Brain microvascular endothelial cell (primary cell): ENCODE results near the gene MPV17L2.

ENCODE experiments used
- DNase-seq: peaks from one replicate; pipeline ENCODE4 v3.0.0-alpha.2; 2020
- H3K27ac ChIP-seq: fragments of 250-450 bp; sonication (Bioruptor Pico); 2 replicates; pipeline ENCODE4 v1.5.1; 2020; ENCODE audit warnings: mild to moderate bottlenecking, moderate library complexity
- H3K27me3 ChIP-seq: fragments of 250-450 bp; sonication (Bioruptor Pico); replicated peaks from 2 replicates; pipeline ENCODE4 v1.5.1; 2020; ENCODE audit warnings: mild to moderate bottlenecking
- H3K36me3 ChIP-seq: fragments of 250-450 bp; sonication (Bioruptor Pico); replicated peaks from 2 replicates; pipeline ENCODE4 v1.5.1; 2020; ENCODE audit warnings: mild to moderate bottlenecking
- H3K4me3 ChIP-seq: 2 replicates; pipeline ENCODE4 v1.5.1; 2011; ENCODE audit warnings: low read depth, mild to moderate bottlenecking, control low read depth, low read length, moderate library complexity
- in situ Hi-C: cut with HindIII; loops from 2 replicates; pipeline ENCODE4 v1.10.0; 2017; ENCODE audit warnings: low sequenced_read_pairs, low pct_ligation_motif_present
- TF ChIP-seq, protein P1 (sequence below): IDR thresholded peaks from 2 replicates; pipeline ENCODE4 v1.5.1; 2011; ENCODE audit warnings: low read depth, mild to moderate bottlenecking, moderate library complexity, low read length, control low read depth, inconsistent platforms; ENCODE audit errors: missing control alignments

Gene MPV17L2

DNA sequence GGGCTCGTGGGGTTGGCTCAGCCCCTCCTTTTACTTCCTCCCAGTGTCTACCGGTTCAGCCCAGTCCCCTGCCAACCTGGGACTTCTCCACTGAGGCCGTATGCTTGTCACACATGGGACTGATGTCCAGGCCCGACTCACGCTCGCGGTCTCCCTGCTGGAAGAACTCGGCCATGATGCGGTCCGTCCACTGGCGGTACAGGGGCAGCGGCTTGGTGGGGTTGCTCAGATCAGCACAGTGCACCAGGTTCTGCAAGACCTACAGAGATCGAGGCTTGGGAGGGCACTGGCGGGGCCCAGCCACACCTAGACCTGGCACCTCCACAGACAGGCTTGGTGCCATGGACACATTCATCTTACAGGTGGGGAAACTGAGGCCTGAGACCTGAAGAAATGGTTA, 18.7 kb downstream of the MPV17L2 start:
- in situ Hi-C loops, result no loop called here
- no peak for DNase-seq
- Histone ChIP-seq H3K27me3 (no peaks in the 10 kb centered on the region), H3K36me3 (no peaks in the 10 kb centered on the region), H3K4me3 (no peak overlapping the region), H3K27ac (no peak overlapping the region)
- TF ChIP-seq, protein P1, sequence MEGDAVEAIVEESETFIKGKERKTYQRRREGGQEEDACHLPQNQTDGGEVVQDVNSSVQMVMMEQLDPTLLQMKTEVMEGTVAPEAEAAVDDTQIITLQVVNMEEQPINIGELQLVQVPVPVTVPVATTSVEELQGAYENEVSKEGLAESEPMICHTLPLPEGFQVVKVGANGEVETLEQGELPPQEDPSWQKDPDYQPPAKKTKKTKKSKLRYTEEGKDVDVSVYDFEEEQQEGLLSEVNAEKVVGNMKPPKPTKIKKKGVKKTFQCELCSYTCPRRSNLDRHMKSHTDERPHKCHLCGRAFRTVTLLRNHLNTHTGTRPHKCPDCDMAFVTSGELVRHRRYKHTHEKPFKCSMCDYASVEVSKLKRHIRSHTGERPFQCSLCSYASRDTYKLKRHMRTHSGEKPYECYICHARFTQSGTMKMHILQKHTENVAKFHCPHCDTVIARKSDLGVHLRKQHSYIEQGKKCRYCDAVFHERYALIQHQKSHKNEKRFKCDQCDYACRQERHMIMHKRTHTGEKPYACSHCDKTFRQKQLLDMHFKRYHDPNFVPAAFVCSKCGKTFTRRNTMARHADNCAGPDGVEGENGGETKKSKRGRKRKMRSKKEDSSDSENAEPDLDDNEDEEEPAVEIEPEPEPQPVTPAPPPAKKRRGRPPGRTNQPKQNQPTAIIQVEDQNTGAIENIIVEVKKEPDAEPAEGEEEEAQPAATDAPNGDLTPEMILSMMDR, result no peak

DNA sequence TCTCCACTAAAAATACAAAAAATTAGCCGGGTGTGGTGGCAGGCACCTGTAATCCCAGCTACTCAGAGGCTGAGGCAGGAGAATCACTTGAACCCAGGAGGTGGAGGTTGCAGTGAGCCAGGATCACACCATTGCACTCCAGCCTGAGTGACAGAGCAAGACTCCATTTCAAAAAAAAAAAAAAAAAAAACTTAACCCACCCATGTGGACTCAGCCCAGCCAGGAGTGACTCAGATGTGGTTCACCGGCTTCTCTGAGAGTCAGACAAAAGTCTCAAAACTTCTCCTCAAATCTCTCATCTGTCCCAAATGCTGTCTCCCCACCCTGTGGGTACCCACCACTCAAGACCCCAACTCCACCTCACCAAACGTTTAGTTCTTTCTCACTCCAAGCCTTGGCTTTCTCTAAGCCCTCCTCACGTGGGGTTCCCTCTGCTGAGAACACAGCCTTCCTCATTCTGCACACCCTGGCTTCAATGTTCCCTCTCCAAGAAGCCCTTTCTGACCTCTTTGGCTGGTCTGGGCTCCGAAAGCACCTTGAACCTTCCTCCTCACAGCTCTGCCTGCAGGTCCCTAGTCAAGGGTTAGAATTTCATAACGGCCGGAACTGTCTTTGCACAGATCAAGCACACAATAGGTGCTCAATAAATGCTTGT, 21.9 kb downstream of the MPV17L2 start:
- Histone ChIP-seq H3K27me3 (no peaks in the 10 kb centered on the region), H3K27ac (no peak overlapping the region), H3K36me3 (no peaks in the 10 kb centered on the region), H3K4me3 (no peak overlapping the region)
- peak; percentile 50 for DNase-seq
- TF ChIP-seq, protein P1, result no peak
- in situ Hi-C loops, result no loop called here

DNA sequence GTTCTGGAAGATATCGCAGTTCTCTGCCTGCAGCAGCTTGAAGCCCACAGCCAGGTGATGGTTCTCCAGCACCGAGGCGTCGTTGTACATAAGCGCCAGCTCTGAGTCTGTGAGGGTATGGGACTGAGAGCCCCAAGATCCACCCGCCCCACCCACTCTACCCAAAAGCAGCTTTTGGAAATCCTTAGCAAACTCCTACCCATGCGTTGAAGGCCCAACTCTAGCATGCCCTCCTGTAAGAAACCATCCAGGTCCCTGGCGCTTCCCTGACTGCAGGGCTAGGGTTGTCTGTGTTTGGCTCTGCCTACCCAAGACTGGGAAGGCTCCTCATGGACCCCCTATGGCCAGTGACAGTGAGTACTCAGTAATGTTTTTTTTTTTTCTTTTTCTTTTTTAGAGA, 23.8 kb downstream of the MPV17L2 start:
- no peak overlapping the region for H3K27ac ChIP-seq
- no peak for DNase-seq

DNA sequence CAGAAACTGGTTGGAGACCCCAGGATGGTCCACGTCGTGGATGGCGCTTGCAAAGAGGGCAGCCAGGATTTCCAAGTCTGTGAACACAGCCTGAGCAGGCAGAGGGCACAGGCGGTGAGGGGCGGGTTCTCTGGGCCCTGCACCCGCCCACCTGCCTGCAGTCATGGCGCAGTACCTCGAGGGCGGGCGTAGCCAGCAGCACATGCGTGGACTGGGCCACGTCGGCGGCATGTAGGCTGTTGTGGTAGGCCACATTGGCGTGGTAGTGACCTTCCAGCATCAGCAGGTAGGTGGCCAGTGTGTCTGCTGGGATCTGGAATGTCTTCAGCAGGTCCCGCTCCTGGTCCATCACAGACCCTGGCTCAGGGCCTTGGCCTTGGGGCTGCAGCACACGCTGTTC, 25.1 kb downstream of the MPV17L2 start:
- in situ Hi-C loops, result no loop called here
- Histone ChIP-seq H3K27ac (no peak overlapping the region), H3K4me3 (no peak overlapping the region), H3K36me3 (no peaks in the 10 kb centered on the region), H3K27me3 (no peaks in the 10 kb centered on the region)
- TF ChIP-seq, protein P1, result no peak
- DNase-seq, result no peak

More for the DNA sequence above, 23.8 kb downstream of the MPV17L2 start:
- Histone ChIP-seq H3K27me3 (no peaks in the 10 kb centered on the region), H3K36me3 (no peaks in the 10 kb centered on the region), H3K4me3 (no peak overlapping the region)
- in situ Hi-C loops, result no loop called here
- TF ChIP-seq, protein P1, result no peak

DNA sequence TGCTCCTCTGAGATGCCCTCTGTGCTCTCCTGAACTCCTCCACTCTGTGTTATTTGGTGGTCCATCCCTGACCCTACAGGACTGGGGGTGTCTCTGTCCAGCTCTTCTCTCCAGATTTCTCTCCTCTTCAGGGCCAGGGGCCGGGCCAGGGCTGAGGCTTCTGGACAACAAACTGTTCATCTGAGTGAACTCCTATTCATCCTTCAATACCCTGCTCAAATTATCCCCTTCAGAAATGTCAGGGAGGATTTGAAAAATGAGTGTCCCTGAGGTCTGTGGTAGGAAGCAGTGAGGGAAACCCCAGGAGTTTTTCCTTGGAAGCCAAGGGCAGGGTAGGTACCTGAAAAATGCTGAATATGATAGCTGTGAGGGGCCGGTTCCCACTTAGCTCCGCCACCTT, 25.6 kb downstream of the MPV17L2 start:
- Histone ChIP-seq H3K4me3 (no peak overlapping the region), H3K27me3 (no peaks in the 10 kb centered on the region), H3K36me3 (no peaks in the 10 kb centered on the region), H3K27ac (no peak overlapping the region)
- in situ Hi-C loops, result no loop called here
- DNase-seq, result no peak
- TF ChIP-seq, protein P1, result no peak

DNA sequence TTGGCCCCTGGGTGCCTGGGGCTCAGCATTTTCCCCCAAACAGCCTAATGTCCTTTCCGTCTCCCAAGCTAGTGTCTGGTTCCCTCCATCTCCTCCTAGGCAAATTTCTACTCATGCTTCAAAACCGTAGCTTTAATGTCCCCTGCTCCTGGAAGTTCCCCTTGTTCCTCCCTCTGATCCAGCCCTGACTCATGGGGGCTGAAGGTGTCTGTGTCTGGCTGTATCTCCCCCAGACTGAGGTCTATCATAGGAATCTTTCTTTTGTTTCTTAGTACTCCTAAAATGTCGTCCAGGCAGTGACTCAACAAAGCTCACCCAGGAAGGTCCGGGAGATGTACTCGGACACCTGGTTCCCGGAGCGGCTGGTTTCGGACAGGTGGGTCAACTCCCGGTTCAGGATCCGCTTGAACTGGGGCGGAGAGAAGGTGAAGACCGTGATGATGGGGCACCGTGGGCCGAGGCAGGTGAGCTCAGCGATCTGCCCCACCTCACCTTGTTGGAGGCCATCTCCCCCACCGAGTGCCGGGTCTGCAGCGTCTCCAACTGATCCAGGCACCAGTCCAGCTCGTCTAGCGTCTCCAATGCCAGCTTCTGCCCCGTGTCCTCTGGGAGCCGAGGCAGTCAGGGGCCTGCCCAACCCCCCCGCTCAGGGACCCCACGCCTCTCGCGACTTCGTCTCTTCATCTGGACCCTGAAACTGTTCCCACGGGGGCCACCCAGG, 27.1 kb downstream of the MPV17L2 start:
- no peak overlapping the region for H3K4me3 ChIP-seq
- H3K27ac ChIP-seq, result no peak overlapping the region
- in situ Hi-C loops, result no loop called here
- no peaks in the 10 kb centered on the region for H3K27me3 ChIP-seq
- TF ChIP-seq, protein P1, result no peak
- no peaks in the 10 kb centered on the region for H3K36me3 ChIP-seq
- no peak for DNase-seq
